GM18873 (cell line): ENCODE measurements around the gene SND1.

ENCODE experiments used
- ATAC-seq: cut with Tn5 transposase; IDR thresholded peaks from one replicate; pipeline ENCODE4 v1.9.1; 2021; ENCODE audit warnings: mild to moderate bottlenecking, moderate library complexity, moderate number of reproducible peaks; ENCODE audit not compliant: unreplicated experiment, low FRiP score

The SND1 gene

GRCh38 chr7:128136215-128136597, 484.2 kb downstream of the SND1 start:
- no peak for ATAC-seq

GRCh38 chr7:128137181-128137580, 485.2 kb downstream of the SND1 start:
- no peak for ATAC-seq

- ATAC-seq: no peak
Measured at GRCh38 chr7:128139406-128139805, 487.4 kb downstream of the SND1 start.

GRCh38 chr7:128141683-128142195, 489.7 kb downstream of the SND1 start:
- ATAC-seq: no peak
